HFF-Myc (cell line): ENCODE results near the gene CCDC148.

Experiments used
- DNase-seq: peaks from one replicate; pipeline ENCODE4 v3.0.0-alpha.2; 2011; ENCODE audit warnings: low read depth; ENCODE audit errors: extremely low read depth
- H3K4me3 ChIP-seq: replicated peaks from 2 replicates; pipeline ENCODE4 v1.5.1; 2011; ENCODE audit warnings: low read depth, mild to moderate bottlenecking, control low read depth, low read length
- TF ChIP-seq, protein P1 (sequence below): IDR thresholded peaks from 2 replicates; pipeline ENCODE4 v1.5.1; 2012; ENCODE audit warnings: mild to moderate bottlenecking, low read depth, low read length, control low read depth; ENCODE audit errors: missing control alignments

Gene CCDC148

DNA sequence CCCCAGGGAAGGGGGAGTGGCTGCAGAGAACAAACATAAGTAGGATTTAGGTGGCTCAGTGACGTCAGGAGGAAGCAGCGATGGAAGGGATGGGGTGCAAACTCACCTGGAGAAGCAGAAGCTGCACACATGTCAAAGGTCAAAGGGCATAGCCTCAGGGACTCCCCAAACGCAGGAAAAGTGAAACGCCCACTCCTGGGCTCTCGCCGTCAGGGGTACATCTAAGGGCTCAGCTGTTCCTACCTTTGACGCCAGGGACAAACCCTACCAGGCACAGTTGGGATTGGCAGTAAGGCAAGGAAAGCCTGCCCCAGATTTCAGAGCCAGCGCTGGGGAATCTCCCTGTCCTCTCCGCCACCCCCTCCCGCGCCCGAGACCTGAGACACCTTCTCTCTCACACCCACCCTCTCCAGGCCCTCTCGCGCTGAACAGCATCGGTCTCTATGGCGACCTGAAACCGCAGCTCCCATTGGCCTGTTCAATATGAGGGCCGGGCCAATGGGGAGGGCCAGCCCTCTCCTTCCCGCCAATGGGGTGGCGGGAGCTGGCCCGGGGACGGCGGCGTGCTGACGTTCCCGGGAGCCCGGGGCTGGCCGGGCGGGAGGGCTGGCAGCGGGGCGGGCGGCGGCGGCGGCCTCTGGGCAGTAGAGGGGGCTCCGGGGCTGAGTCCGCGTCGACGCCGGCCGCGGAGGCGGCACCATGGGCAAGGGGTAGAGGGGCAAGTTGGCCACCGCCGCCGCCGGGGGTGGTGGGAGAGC, at the start of gene CCDC148, which contains the start of gene PKP4:
CCDC148 (minus strand) TSS at position 445 of the 758 bp plus-strand sequence; CDS start at position 131, 314 bp downstream.
PKP4 (plus strand) TSS at position 644 of the 758 bp plus-strand sequence. CDS start 76,233 bp downstream, outside the sequence.
- peak; percentile 66 for DNase-seq
- TF ChIP-seq, protein P1, sequence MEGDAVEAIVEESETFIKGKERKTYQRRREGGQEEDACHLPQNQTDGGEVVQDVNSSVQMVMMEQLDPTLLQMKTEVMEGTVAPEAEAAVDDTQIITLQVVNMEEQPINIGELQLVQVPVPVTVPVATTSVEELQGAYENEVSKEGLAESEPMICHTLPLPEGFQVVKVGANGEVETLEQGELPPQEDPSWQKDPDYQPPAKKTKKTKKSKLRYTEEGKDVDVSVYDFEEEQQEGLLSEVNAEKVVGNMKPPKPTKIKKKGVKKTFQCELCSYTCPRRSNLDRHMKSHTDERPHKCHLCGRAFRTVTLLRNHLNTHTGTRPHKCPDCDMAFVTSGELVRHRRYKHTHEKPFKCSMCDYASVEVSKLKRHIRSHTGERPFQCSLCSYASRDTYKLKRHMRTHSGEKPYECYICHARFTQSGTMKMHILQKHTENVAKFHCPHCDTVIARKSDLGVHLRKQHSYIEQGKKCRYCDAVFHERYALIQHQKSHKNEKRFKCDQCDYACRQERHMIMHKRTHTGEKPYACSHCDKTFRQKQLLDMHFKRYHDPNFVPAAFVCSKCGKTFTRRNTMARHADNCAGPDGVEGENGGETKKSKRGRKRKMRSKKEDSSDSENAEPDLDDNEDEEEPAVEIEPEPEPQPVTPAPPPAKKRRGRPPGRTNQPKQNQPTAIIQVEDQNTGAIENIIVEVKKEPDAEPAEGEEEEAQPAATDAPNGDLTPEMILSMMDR = no peak
- peak within 1 kb of the TSS; percentile 78 for H3K4me3 ChIP-seq

DNA sequence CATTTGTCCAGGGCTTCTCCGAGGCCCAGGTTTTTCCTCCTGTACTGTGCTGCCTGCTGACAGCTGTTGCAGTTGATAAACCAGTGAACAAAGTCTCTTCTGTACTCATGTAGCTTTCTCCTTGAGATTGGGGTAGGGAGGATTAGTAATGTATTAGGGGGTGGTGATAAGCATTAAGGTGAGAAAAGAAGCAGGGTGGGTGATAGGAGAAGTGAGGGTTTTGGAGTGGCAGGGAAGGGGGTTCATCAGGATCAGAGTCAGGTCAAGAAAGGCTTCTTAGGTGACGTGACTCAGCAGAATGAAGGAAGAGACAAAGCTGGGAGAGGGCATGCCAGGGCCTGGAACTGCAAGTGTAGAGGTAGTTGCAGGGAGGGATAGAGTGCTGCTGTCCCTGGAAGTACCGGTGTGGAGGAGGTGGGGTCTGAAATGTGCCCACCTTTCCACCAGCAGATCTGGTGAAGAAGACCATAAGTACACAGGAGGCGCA, 48.9 kb upstream of the CCDC148 start:
- no peak for DNase-seq
- no peak overlapping the region for H3K4me3 ChIP-seq
- TF ChIP-seq, protein P1 = no peak

DNA sequence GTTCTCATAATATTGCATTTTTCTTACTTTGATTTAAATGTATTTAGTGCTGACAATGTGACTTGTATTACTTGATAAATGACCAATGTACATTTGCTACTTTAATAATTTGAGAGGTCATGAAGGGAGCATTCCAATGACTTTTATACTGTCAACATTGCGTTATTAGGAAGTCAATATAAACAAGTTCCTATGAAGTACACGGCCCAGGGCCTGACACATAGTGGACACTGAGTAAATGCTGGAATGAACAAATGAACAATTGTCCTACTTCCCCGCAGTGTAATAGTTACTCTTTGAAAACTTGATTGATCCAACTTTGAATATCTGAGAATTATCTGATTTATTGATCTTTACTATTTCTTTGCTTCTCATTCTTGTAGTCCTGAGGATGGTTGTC, 47.5 kb upstream of the CCDC148 start:
- TF ChIP-seq, protein P1 = no peak
- no peak overlapping the region for H3K4me3 ChIP-seq
- DNase-seq = no peak

DNA sequence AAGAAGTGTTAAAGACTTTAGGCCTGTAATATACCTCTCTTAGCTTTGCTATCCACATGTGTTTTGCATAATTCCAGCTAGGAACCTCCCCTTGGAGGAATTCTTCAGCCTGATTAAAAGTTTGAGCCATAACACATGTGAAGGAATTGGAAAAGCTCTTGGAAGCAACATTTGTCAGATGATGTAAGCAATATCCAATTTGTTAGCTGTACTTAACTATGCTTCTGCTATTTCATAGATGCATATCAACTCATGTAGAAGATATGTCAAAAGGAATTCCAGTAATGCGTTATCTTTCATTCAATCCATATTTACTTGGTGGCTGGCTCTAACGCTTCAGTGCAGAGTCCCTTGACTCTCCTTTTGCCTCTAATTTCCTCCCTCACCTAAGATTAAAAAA, 46.4 kb upstream of the CCDC148 start:
- TF ChIP-seq, protein P1 = no peak
- DNase-seq = peak; percentile 66
- no peak overlapping the region for H3K4me3 ChIP-seq

DNA sequence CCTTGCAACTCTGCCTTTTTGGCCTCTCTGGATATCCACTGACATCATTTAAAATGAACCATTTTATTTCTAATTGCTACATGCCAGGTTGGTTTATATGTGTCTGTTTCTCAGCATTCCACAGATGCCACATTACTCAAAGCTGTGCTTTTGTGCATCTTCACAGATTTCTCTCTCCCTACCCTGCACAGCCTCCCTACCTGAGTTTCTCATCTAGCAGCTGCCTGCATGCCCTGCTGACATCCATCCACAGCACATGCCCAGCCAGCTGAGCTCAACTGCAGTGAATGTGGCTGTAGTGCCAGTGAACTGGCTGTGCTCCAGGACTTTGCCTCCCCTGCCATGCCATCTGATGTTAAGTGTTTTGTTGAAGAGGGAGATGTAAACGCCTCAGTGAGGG, 44.7 kb upstream of the CCDC148 start:
- DNase-seq = no peak
- H3K4me3 ChIP-seq = no peak overlapping the region
- TF ChIP-seq, protein P1 = no peak

DNA sequence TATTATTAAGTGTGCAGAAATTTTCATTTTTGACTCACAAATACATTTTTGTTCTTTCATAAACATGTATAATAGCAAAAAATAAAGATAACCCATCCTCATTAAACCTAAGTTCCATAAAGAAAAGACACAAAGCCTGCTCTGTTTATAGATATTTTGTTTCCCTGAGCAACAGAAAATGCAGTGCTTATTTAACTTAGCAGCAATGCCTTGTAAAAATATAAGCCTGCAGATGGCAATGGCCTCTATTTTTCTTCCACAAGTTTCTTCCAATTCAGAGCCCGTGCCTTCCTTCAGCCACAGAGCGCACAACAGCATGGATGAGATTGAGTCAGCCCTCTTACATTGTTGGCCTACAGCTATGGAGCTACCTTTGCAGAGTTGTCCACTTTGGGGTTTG, 43.8 kb upstream of the CCDC148 start:
- TF ChIP-seq, protein P1 = no peak
- H3K4me3 ChIP-seq = no peak overlapping the region
- no peak for DNase-seq

DNA sequence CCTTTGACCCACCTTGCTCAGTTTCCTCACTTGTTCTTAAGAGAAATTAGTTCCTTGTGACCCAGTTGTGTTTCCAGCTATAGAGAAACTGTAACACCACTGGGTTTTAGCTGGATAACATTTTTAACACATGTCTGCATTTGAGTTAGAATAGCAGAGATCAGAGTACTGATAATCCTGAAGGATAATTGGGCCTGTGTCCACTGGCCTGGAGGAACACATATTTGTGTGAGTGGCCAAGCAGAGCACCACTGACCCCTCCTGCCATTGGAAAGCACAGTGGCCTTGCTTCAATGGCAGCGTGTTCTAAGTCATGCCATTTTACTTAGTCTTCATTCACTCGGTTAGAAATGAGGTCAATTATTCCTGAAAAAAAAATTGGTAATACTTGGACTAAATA, 42.8 kb upstream of the CCDC148 start:
- DNase-seq = no peak
- no peak overlapping the region for H3K4me3 ChIP-seq
- TF ChIP-seq, protein P1 = no peak
